Stimulated activated effector memory CD8-positive, alpha-beta T cell treated with anti-CD3 and anti-CD28 coated beads, Interleukin-12 subunit alpha, Interleukin-12 subunit beta, amount 100 ng/mL, for 72 hours (primary cell): Measurements from ENCODE around the gene SORCS1.

Source experiments
- ATAC-seq: fragments of 150-1000 bp; cut with Tn5 transposase; 2 replicates; pipeline ENCODE4 v1.10.0; 2021
- DNase-seq, 2 donors: peaks; one replicate each; pipeline ENCODE4 v3.0.0; 2021 to 2022; ENCODE audit warnings: low spot score in 2 of 2
- H3K27ac Mint-ChIP-seq: one replicate; pipeline ENCODE4 v1.8.0; 2022; ENCODE audit warnings: mild to moderate bottlenecking, mixed read lengths
- H3K36me3 Mint-ChIP-seq: one replicate; pipeline ENCODE4 v1.8.0; 2022; ENCODE audit warnings: mild to moderate bottlenecking, mixed read lengths
- H3K4me1 Mint-ChIP-seq: one replicate; pipeline ENCODE4 v1.8.0; 2022; ENCODE audit warnings: mixed read lengths
- H3K4me3 Mint-ChIP-seq: one replicate; pipeline ENCODE4 v1.8.0; 2022; ENCODE audit warnings: mild to moderate bottlenecking, mixed read lengths
- H3K9me3 Mint-ChIP-seq: one replicate; pipeline ENCODE4 v1.8.0; 2022; ENCODE audit warnings: mixed read lengths

Gene SORCS1

GRCh38 chr10:106898446-106898845, 266.1 kb downstream of the SORCS1 start:
- DNase-seq (no peak), ATAC-seq (no peak)
- Mint-ChIP-seq H3K4me1 (no peaks in the 10 kb centered on the region), H3K36me3 (no peaks in the 10 kb centered on the region), H3K27ac (no peak overlapping the region), H3K9me3 (peaks cover 14% of the 10 kb centered on the region), H3K4me3 (no peak overlapping the region)

- Mint-ChIP-seq H3K27ac (no peak overlapping the region), H3K9me3 (peaks cover 14% of the 10 kb centered on the region), H3K4me1 (no peaks in the 10 kb centered on the region), H3K36me3 (no peaks in the 10 kb centered on the region), H3K4me3 (no peak overlapping the region)
- ATAC-seq (no peak), DNase-seq (no peak)
These were observed 266.8 kb downstream of the SORCS1 start for GRCh38 chr10:106897719-106898118.

- no peak for ATAC-seq
- Mint-ChIP-seq H3K9me3 (peaks cover 14% of the 10 kb centered on the region), H3K36me3 (no peaks in the 10 kb centered on the region), H3K27ac (no peak overlapping the region), H3K4me1 (no peaks in the 10 kb centered on the region), H3K4me3 (no peak overlapping the region)
- DNase-seq = no peak
These were observed 269.8 kb downstream of the SORCS1 start for GRCh38 chr10:106894692-106895091.

- Mint-ChIP-seq H3K27ac (no peak overlapping the region), H3K36me3 (no peaks in the 10 kb centered on the region), H3K9me3 (peaks cover 7% of the 10 kb centered on the region), H3K4me1 (no peaks in the 10 kb centered on the region), H3K4me3 (no peak overlapping the region)
- ATAC-seq (no peak), DNase-seq (no peak)
These were observed 286.9 kb downstream of the SORCS1 start for GRCh38 chr10:106877574-106877973.

- Mint-ChIP-seq H3K36me3 (no peaks in the 10 kb centered on the region), H3K4me1 (no peaks in the 10 kb centered on the region), H3K9me3 (peaks cover 12% of the 10 kb centered on the region), H3K27ac (no peak overlapping the region), H3K4me3 (no peak overlapping the region)
- no peak for DNase-seq
- ATAC-seq = no peak
These were observed 290.0 kb downstream of the SORCS1 start for GRCh38 chr10:106874604-106874889.

- H3K27ac Mint-ChIP-seq = no peak overlapping the region
- DNase-seq = no peak
- H3K36me3 Mint-ChIP-seq = no peaks in the 10 kb centered on the region
- H3K4me1 Mint-ChIP-seq = no peaks in the 10 kb centered on the region
- no peak overlapping the region for H3K4me3 Mint-ChIP-seq
- peaks cover 8% of the 10 kb centered on the region for H3K9me3 Mint-ChIP-seq
- ATAC-seq = no peak
These were observed 290.5 kb downstream of the SORCS1 start for GRCh38 chr10:106873770-106874603.

- DNase-seq (no peak), ATAC-seq (no peak)
- H3K4me3 Mint-ChIP-seq = no peak overlapping the region
- no peak overlapping the region for H3K27ac Mint-ChIP-seq
- H3K4me1 Mint-ChIP-seq = no peaks in the 10 kb centered on the region
- peaks cover 13% of the 10 kb centered on the region for H3K9me3 Mint-ChIP-seq
- no peaks in the 10 kb centered on the region for H3K36me3 Mint-ChIP-seq
These were observed 292.3 kb downstream of the SORCS1 start for GRCh38 chr10:106872176-106872575.

- H3K36me3 Mint-ChIP-seq = no peaks in the 10 kb centered on the region
- no peaks in the 10 kb centered on the region for H3K4me1 Mint-ChIP-seq
- peaks cover 12% of the 10 kb centered on the region for H3K9me3 Mint-ChIP-seq
- ATAC-seq (no peak), DNase-seq (no peak)
- no peak overlapping the region for H3K4me3 Mint-ChIP-seq
- H3K27ac Mint-ChIP-seq = no peak overlapping the region
These were observed 298.2 kb downstream of the SORCS1 start for GRCh38 chr10:106866244-106866845.

- H3K9me3 Mint-ChIP-seq = peaks cover 14% of the 10 kb centered on the region
- H3K27ac Mint-ChIP-seq = no peak overlapping the region
- no peak overlapping the region for H3K4me3 Mint-ChIP-seq
- DNase-seq = no peak
- ATAC-seq = no peak
- H3K4me1 Mint-ChIP-seq = no peaks in the 10 kb centered on the region
- no peaks in the 10 kb centered on the region for H3K36me3 Mint-ChIP-seq
These were observed 300.5 kb downstream of the SORCS1 start for GRCh38 chr10:106864031-106864430.

GRCh38 chr10:106863549-106863948, 301.0 kb downstream of the SORCS1 start:
- no peak for ATAC-seq
- no peaks in the 10 kb centered on the region for H3K36me3 Mint-ChIP-seq
- no peak for DNase-seq
- no peaks in the 10 kb centered on the region for H3K4me1 Mint-ChIP-seq
- no peak overlapping the region for H3K27ac Mint-ChIP-seq
- H3K4me3 Mint-ChIP-seq = no peak overlapping the region
- peaks cover 14% of the 10 kb centered on the region for H3K9me3 Mint-ChIP-seq

GRCh38 chr10:106859892-106860652, 304.4 kb downstream of the SORCS1 start:
- peaks cover 12% of the 10 kb centered on the region for H3K9me3 Mint-ChIP-seq
- no peak overlapping the region for H3K27ac Mint-ChIP-seq
- no peaks in the 10 kb centered on the region for H3K36me3 Mint-ChIP-seq
- H3K4me3 Mint-ChIP-seq = no peak overlapping the region
- no peak for ATAC-seq
- H3K4me1 Mint-ChIP-seq = no peaks in the 10 kb centered on the region
- no peak for DNase-seq

- Mint-ChIP-seq H3K4me1 (no peaks in the 10 kb centered on the region), H3K36me3 (no peaks in the 10 kb centered on the region), H3K4me3 (no peak overlapping the region), H3K9me3 (peaks cover 18% of the 10 kb centered on the region), H3K27ac (no peak overlapping the region)
- ATAC-seq (no peak), DNase-seq (no peak)
These were observed 306.8 kb downstream of the SORCS1 start for GRCh38 chr10:106857728-106858127.

- Mint-ChIP-seq H3K4me3 (no peak overlapping the region), H3K27ac (no peak overlapping the region), H3K4me1 (no peaks in the 10 kb centered on the region), H3K36me3 (no peaks in the 10 kb centered on the region), H3K9me3 (peaks cover 18% of the 10 kb centered on the region)
- no peak for DNase-seq
- no peak for ATAC-seq
These were observed 307.3 kb downstream of the SORCS1 start for GRCh38 chr10:106857213-106857612.

GRCh38 chr10:106836933-106837663, 327.4 kb downstream of the SORCS1 start:
- no peak overlapping the region for H3K4me3 Mint-ChIP-seq

GRCh38 chr10:106832846-106833245, 331.7 kb downstream of the SORCS1 start:
- H3K27ac Mint-ChIP-seq = no peak overlapping the region
- H3K36me3 Mint-ChIP-seq = no peaks in the 10 kb centered on the region
- no peak overlapping the region for H3K4me3 Mint-ChIP-seq
- DNase-seq (no peak), ATAC-seq (no peak)
- no peaks in the 10 kb centered on the region for H3K4me1 Mint-ChIP-seq
- no peaks in the 10 kb centered on the region for H3K9me3 Mint-ChIP-seq

More at GRCh38 chr10:106836933-106837663, 327.4 kb downstream of the SORCS1 start:
- Mint-ChIP-seq H3K27ac (no peak overlapping the region), H3K4me1 (no peaks in the 10 kb centered on the region), H3K9me3 (peaks cover 10% of the 10 kb centered on the region), H3K36me3 (no peaks in the 10 kb centered on the region)
- peak; percentile 95 for ATAC-seq
- DNase-seq = no peak
